H1 (cell line): ENCODE measurements around the gene AGRN.

Experiments
- CEBPB ChIP-seq: IDR thresholded peaks from 2 replicates; pipeline ENCODE4 v1.6.1; 2012; ENCODE audit warnings: low read depth, low read length
- CREB1 ChIP-seq: IDR thresholded peaks from 2 replicates; pipeline ENCODE4 v1.6.1; 2012; ENCODE audit warnings: inconsistent platforms
- FOSL1 ChIP-seq: IDR thresholded peaks from 2 replicates; pipeline ENCODE4 v1.6.1; 2011; ENCODE audit warnings: mild to moderate bottlenecking, low read depth, low read length, moderate library complexity; ENCODE audit not compliant: insufficient read depth
- GABPA ChIP-seq: IDR thresholded peaks from 2 replicates; pipeline ENCODE4 v1.6.1; 2011; ENCODE audit warnings: mild to moderate bottlenecking, low read length, moderate library complexity, borderline replicate concordance; ENCODE audit not compliant: insufficient read depth
- HDAC2 ChIP-seq, 2 experiments: fragments of 300-600 bp in 1 of 2; sonication (generic) in 1 of 2; IDR thresholded peaks; 2 replicates each; pipeline ENCODE4 v1.6.1; 2011 to 2012; ENCODE audit warnings: low read depth in 2 of 2, low read length in 2 of 2, mild to moderate bottlenecking in 2 of 2, moderate library complexity in 2 of 2, borderline replicate concordance in 1 of 2, inconsistent platforms in 1 of 2
- KDM1A ChIP-seq: fragments of 200-600, 300-600 bp; sonication (generic); IDR thresholded peaks from 2 replicates; pipeline ENCODE4 v1.7.1; 2016; ENCODE audit warnings: mild to moderate bottlenecking, low read length, borderline replicate concordance
- KDM5A ChIP-seq: fragments of 200-600 bp; IDR thresholded peaks from 2 replicates; pipeline ENCODE4 v1.7.1; 2012; ENCODE audit warnings: mild to moderate bottlenecking, low read length, inconsistent platforms, mixed read lengths
- POLR2A ChIP-seq, 2 experiments: IDR thresholded peaks; 1 replicate in 1 of 2; 2 replicates in 1 of 2; pipeline ENCODE4 v1.6.1; 2011; ENCODE audit warnings: low read depth in 2 of 2, low read length in 2 of 2, mild to moderate bottlenecking in 2 of 2; ENCODE audit errors: control extremely low read depth in 1 of 2
- RBBP5 ChIP-seq: IDR thresholded peaks from 2 replicates; pipeline ENCODE4 v1.7.1; 2012; ENCODE audit warnings: low read depth, mild to moderate bottlenecking, inconsistent platforms, low read length, moderate library complexity, borderline replicate concordance
- SIX5 ChIP-seq: IDR thresholded peaks from 2 replicates; pipeline ENCODE4 v1.6.1; 2011; ENCODE audit warnings: mild to moderate bottlenecking, low read depth, low read length
- SRF ChIP-seq: IDR thresholded peaks from 2 replicates; pipeline ENCODE4 v1.6.1; 2011; ENCODE audit warnings: mild to moderate bottlenecking, low read depth, low read length, moderate library complexity
- TF ChIP-seq, protein P1 (sequence below), 3 experiments: IDR thresholded peaks; 1 replicate in 2 of 3; 2 replicates in 1 of 3; pipeline versions ENCODE4 v1.5.1 to v1.6.1; 2011; ENCODE audit warnings: low read length in 3 of 3, mild to moderate bottlenecking in 3 of 3, inconsistent platforms in 2 of 3, low read depth in 1 of 3, moderate library complexity in 1 of 3; ENCODE audit not compliant: insufficient read depth in 1 of 3; ENCODE audit errors: control extremely low read depth in 1 of 3

GRCh38 chr1:1074631-1075147 lies 54.8 kb downstream of the AGRN start:
- no peak for TF ChIP-seq FOSL1
- TF ChIP-seq, protein P1, sequence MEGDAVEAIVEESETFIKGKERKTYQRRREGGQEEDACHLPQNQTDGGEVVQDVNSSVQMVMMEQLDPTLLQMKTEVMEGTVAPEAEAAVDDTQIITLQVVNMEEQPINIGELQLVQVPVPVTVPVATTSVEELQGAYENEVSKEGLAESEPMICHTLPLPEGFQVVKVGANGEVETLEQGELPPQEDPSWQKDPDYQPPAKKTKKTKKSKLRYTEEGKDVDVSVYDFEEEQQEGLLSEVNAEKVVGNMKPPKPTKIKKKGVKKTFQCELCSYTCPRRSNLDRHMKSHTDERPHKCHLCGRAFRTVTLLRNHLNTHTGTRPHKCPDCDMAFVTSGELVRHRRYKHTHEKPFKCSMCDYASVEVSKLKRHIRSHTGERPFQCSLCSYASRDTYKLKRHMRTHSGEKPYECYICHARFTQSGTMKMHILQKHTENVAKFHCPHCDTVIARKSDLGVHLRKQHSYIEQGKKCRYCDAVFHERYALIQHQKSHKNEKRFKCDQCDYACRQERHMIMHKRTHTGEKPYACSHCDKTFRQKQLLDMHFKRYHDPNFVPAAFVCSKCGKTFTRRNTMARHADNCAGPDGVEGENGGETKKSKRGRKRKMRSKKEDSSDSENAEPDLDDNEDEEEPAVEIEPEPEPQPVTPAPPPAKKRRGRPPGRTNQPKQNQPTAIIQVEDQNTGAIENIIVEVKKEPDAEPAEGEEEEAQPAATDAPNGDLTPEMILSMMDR (IDR thresholded peaks at IDR 0.05; ENCODE audit: control extremely low read depth in 1 of 3, insufficient read depth in 1 of 3, low read depth in 1 of 3, low read length in 3 of 3), result no peak
- no peak for TF ChIP-seq RBBP5
- no peak for TF ChIP-seq POLR2A (IDR thresholded peaks at IDR 0.05; ENCODE audit: control extremely low read depth in 1 of 2, low read depth in 2 of 2, low read length in 2 of 2)
- no peak for TF ChIP-seq CREB1
- no peak for TF ChIP-seq CEBPB
- no peak for TF ChIP-seq KDM5A
- TF ChIP-seq HDAC2 (IDR thresholded peaks at IDR 0.05; ENCODE audit: borderline replicate concordance in 1 of 2, low read depth in 2 of 2, low read length in 2 of 2), result no peak
- TF ChIP-seq SRF, result no peak
- no peak for TF ChIP-seq KDM1A
- TF ChIP-seq GABPA, result no peak
- TF ChIP-seq SIX5, result no peak
